GM21619 (cell line): Measurements from ENCODE around the gene COL13A1.

ENCODE experiments used
- ATAC-seq: cut with Tn5 transposase; IDR thresholded peaks from one replicate; pipeline ENCODE4 v1.9.1; 2021; ENCODE audit not compliant: unreplicated experiment

Gene COL13A1

GRCh38 chr10:69844698-69845097 lies 43.0 kb downstream of the COL13A1 start:
- ATAC-seq, result no peak

- no peak for ATAC-seq
Measured at GRCh38 chr10:69845574-69846292, 44.0 kb downstream of the COL13A1 start.

- ATAC-seq, result no peak
Measured at GRCh38 chr10:69846293-69846921, 44.7 kb downstream of the COL13A1 start.

- no peak for ATAC-seq
Measured at GRCh38 chr10:69847458-69847857, 45.8 kb downstream of the COL13A1 start.

- no peak for ATAC-seq
Measured at GRCh38 chr10:69847883-69848282, 46.2 kb downstream of the COL13A1 start.

- no peak for ATAC-seq
Measured at GRCh38 chr10:69848454-69848853, 46.7 kb downstream of the COL13A1 start.

GRCh38 chr10:69849825-69850224 lies 48.1 kb downstream of the COL13A1 start:
- no peak for ATAC-seq

GRCh38 chr10:69850440-69850839 lies 48.7 kb downstream of the COL13A1 start:
- no peak for ATAC-seq

- no peak for ATAC-seq
Measured at GRCh38 chr10:69851306-69851705, 49.6 kb downstream of the COL13A1 start.

- ATAC-seq, result no peak
Measured at GRCh38 chr10:69853064-69853463, 51.4 kb downstream of the COL13A1 start.

GRCh38 chr10:69854511-69855345 lies 53.0 kb downstream of the COL13A1 start:
- no peak for ATAC-seq

GRCh38 chr10:69855346-69856111 lies 53.8 kb downstream of the COL13A1 start:
- no peak for ATAC-seq

- no peak for ATAC-seq
Measured at GRCh38 chr10:69856601-69857166, 55.0 kb downstream of the COL13A1 start.

- ATAC-seq, result no peak
Measured at GRCh38 chr10:69858201-69858600, 56.5 kb downstream of the COL13A1 start.

GRCh38 chr10:69860271-69860670 lies 58.6 kb downstream of the COL13A1 start:
- ATAC-seq, result no peak

- no peak for ATAC-seq
Measured at GRCh38 chr10:69861251-69862240, 59.8 kb downstream of the COL13A1 start.

GRCh38 chr10:69862882-69863530 lies 61.3 kb downstream of the COL13A1 start:
- no peak for ATAC-seq

- no peak for ATAC-seq
Measured at GRCh38 chr10:69863580-69863979, 61.9 kb downstream of the COL13A1 start.

GRCh38 chr10:69864321-69864720 lies 62.6 kb downstream of the COL13A1 start:
- ATAC-seq, result no peak
